NCI-H2171 treated with DMSO at 0.1 percent for 48 hours (cell line): ENCODE results near the gene SAMD11.
A peak's percentile ranks its signal among the peaks of the same experiment; 100 is the strongest.
"Not testable (repeated sequence)": the region's sequence is repeated elsewhere in the genome, so short reads cannot be mapped to it uniquely, and the experiment has no call there.

Source experiments
- DNase-seq: peaks from one replicate; lab custom pipeline; 2025; lab: John Stamatoyannopoulos, UW

SAMD11 gene

GRCh38 chr1:923131-923990 is at the start of gene SAMD11:
TSS of gene SAMD11 (plus strand) at chr1:923923. CDS start at chr1:924432, 509 bp downstream.
- peak; percentile 54 for DNase-seq

- DNase-seq, result not testable (repeated sequence)
These were observed 47.1 kb upstream of the SAMD11 start for GRCh38 chr1:876428-877208.

GRCh38 chr1:877209-877986 is 46.3 kb upstream of the SAMD11 start:
- DNase-seq, result peak; percentile 7

- peak; percentile 6 for DNase-seq
These were observed 43.2 kb upstream of the SAMD11 start for GRCh38 chr1:880511-880910.

- not testable (repeated sequence) for DNase-seq
These were observed 42.8 kb upstream of the SAMD11 start for GRCh38 chr1:880915-881314.

GRCh38 chr1:886311-886710 is 37.4 kb upstream of the SAMD11 start:
- DNase-seq, result no peak

GRCh38 chr1:886760-887159 is 37.0 kb upstream of the SAMD11 start:
- no peak for DNase-seq

GRCh38 chr1:888297-888696 is 35.4 kb upstream of the SAMD11 start:
- DNase-seq, result no peak

GRCh38 chr1:889774-890173 is 33.9 kb upstream of the SAMD11 start:
- not testable (repeated sequence) for DNase-seq

- not testable (repeated sequence) for DNase-seq
These were observed 33.5 kb upstream of the SAMD11 start for GRCh38 chr1:890234-890633.

- DNase-seq, result no peak
These were observed 33.1 kb upstream of the SAMD11 start for GRCh38 chr1:890661-891060.

- DNase-seq, result no peak
These were observed 26.5 kb upstream of the SAMD11 start for GRCh38 chr1:897226-897625.

GRCh38 chr1:897951-898350 is 25.8 kb upstream of the SAMD11 start:
- not testable (repeated sequence) for DNase-seq

- no peak for DNase-seq
These were observed 23.9 kb upstream of the SAMD11 start for GRCh38 chr1:899636-900317.

- no peak for DNase-seq
These were observed 22.4 kb upstream of the SAMD11 start for GRCh38 chr1:901108-901859.

- DNase-seq, result no peak
These were observed 20.9 kb upstream of the SAMD11 start for GRCh38 chr1:902802-903201.

- DNase-seq, result no peak
These were observed 20.4 kb upstream of the SAMD11 start for GRCh38 chr1:903305-903704.

- DNase-seq, result no peak
These were observed 19.9 kb upstream of the SAMD11 start for GRCh38 chr1:903721-904271.

- peak; percentile 73 for DNase-seq
These were observed 19.3 kb upstream of the SAMD11 start for GRCh38 chr1:904310-904950.
